GM18520 (cell line): ENCODE results near the gene SELPLG.
"Not testable (repeated sequence)": the region's sequence is repeated elsewhere in the genome, so short reads cannot be mapped to it uniquely, and the experiment has no call there.

ENCODE experiments used
- ATAC-seq: cut with Tn5 transposase; IDR thresholded peaks from one replicate; pipeline ENCODE4 v1.9.1; 2021; ENCODE audit not compliant: unreplicated experiment

Gene SELPLG

DNA sequence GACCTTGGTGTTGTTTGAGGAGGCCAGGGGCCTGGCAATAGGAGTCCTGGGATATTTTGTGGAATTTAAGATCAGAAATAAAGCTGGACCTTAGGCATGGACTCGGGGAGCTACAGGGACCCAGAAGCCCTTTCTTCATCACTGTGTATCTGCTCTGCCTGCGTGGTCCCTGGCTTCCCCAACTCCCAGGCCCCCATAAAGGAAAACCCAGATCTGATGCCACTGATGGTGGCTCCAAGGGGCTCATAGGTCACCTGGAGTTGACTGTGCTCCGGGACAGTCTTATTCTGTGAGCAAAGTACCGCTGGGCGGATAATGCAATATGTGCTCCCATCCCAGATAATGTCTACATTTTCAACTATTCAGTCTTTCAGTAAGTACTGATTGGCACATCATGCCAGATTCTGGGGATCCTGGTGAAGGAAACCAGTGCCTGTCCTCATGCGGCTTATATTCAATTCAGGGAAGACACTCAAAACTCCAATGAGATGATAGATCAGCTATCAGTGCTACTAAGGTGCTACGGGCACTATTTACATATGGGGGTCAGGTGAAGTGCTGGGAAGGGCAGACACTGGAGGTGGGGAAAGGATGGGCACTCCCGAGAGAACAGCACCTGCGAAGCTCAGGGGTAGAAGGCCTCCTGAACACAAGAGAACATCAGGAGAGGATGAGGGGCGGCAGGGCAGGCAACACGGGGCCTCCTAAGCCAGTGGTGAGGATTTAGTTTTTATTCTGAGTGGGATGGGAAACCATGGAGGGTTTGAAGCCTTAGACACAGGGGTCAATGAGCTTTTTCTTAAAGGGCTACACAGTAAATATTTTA is 5.5 kb upstream of the SELPLG start:
- ATAC-seq, result no peak

GRCh38 chr12:108638141-108638827 is 4.6 kb upstream of the SELPLG start:
- no peak for ATAC-seq

DNA sequence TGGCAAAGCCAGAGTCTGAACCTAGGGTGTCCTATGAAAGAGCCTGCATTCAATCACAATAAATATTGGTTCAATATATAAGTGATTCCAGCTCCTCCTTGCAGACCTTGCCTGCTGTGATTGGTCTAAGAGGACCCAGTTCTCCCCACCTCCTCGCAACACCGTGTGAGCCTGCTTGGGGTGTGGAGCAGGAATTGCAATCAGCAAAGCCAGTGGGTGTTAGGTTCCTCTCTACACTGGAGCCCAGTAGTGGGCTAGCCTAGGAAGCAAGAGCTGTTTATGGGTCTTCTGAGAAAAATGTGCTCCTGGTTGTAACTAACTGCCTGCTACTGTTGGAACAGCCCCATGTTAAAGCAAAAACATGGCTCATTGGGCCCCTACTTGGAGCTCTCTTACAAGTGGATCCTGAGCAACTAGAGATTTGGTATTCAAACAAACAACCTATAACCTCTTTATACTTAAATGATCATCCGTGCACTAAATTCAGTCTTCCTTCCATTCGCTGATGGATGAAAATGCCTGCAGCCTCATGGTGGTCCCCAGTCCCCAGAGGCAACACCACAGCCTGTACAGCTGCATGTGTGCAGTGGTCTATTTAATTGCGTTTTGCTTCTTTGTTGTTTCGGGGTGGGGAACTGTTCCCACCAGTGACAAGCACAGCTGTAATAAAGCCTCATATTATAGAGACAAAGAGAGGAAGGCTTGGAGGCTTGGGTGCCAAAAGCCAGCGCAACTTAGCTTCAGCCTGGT is 3.7 kb upstream of the SELPLG start:
- ATAC-seq, result no peak

GRCh38 chr12:108635997-108636808 is 2.5 kb upstream of the SELPLG start:
- ATAC-seq, result no peak

- peak; percentile 30 for ATAC-seq
These were observed 1.7 kb upstream of the SELPLG start for GRCh38 chr12:108635201-108635996.

GRCh38 chr12:108634341-108634751 is 652 bp upstream of the SELPLG start:
- ATAC-seq, result no peak

GRCh38 chr12:108633081-108633533 is 587 bp downstream of the SELPLG start:
- ATAC-seq, result no peak

DNA sequence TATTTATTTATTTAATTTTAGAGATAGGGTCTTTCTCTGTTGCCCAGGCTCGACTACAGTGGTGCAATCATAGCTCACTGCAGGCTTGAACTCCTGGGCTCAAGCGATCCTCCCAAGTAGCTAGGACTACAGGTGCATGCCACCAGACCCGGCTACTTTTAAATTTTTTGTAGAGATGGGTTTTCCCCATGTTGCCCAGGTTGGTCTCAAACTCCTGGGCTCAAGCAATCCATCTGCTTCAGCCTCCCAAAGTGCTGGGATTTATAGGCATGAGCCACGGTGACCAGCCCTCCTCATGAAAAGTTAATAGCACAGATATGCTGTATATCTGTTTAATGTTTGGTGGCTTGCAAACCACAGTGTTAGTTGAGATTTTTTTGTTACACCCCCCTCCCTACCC is 2.4 kb downstream of the SELPLG start:
- not testable (repeated sequence) for ATAC-seq

GRCh38 chr12:108630481-108631207 is 3.0 kb downstream of the SELPLG start:
- no peak for ATAC-seq

GRCh38 chr12:108629824-108630476 is 3.7 kb downstream of the SELPLG start:
- ATAC-seq, result no peak

- ATAC-seq, result no peak
These were observed 4.5 kb downstream of the SELPLG start for GRCh38 chr12:108629151-108629550.

GRCh38 chr12:108627134-108627920 is 6.4 kb downstream of the SELPLG start:
- no peak for ATAC-seq

DNA sequence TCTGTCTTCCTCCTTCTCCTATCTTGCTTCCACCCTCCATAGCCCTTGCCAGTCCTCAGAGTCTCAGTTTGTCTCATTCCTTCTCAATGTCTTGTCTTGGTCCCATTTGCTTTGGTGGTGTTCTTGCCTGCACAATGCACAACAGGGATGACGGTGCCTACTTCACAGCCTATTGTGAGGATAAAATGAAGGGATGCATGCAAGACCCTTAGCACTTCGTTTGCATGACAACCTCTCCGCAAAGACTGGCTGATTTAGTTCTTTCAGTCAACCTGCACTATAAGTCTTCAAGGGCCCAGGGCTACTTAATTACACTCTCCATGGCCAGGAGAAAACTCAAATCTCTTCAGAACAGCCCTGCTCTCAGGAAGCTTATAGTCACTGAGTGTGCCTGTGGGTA is 8.5 kb downstream of the SELPLG start:
- ATAC-seq, result no peak

GRCh38 chr12:108623577-108623976 is 10.1 kb downstream of the SELPLG start:
- ATAC-seq, result no peak

GRCh38 chr12:108622921-108623514 is 10.7 kb downstream of the SELPLG start:
- no peak for ATAC-seq

DNA sequence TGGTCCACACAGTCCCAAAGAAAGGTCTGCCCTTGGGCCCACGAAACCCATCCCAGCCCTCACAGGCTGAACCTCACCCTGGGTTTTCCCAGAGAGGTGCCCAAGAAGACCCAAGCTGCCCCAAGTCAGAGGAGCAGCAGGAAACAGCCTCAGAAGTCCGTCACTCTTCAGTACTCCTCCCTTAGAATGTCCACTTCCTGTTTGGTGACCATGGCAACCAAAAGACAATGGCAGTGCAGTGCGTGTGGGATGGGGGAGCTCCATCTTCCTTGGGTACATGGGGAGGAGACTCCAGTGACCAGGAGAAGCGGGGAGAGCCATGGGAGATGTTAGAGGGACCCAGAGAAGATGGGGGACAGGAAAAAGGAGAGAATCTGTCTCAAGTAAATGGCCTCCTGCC is 11.3 kb downstream of the SELPLG start:
- ATAC-seq, result no peak

- no peak for ATAC-seq
These were observed 12.5 kb downstream of the SELPLG start for GRCh38 chr12:108621161-108621560.
